ENCODE measurements around the gene AGPAT3.

The AGPAT3 gene

GRCh38 chr21:43827015-43827611, 37.9 kb upstream of the AGPAT3 start:
- TF ChIP-seq CTCF (IDR thresholded peaks at IDR 0.05), result no peak
- no peak for TF ChIP-seq ZFX (IDR thresholded peaks at IDR 0.05; ENCODE audit: borderline replicate concordance)
- H3K27ac ChIP-seq, result no peak overlapping the region

- no peak for TF ChIP-seq ZFX (IDR thresholded peaks at IDR 0.05; ENCODE audit: borderline replicate concordance)
- TF ChIP-seq CTCF (IDR thresholded peaks at IDR 0.05), result no peak
Measured at GRCh38 chr21:43829161-43829560, 35.9 kb upstream of the AGPAT3 start.

GRCh38 chr21:43829575-43830119, 35.4 kb upstream of the AGPAT3 start:
- H3K27ac ChIP-seq, result no peak overlapping the region
- no peak for TF ChIP-seq ZFX (IDR thresholded peaks at IDR 0.05; ENCODE audit: borderline replicate concordance)
- TF ChIP-seq CTCF (IDR thresholded peaks at IDR 0.05), result no peak; the same call in 1 of the 2 replicates

More at GRCh38 chr21:43829161-43829560, 35.9 kb upstream of the AGPAT3 start:
- no peak overlapping the region for H3K27ac ChIP-seq

- TF ChIP-seq CTCF (IDR thresholded peaks at IDR 0.05), result no peak
- TF ChIP-seq ZFX (IDR thresholded peaks at IDR 0.05; ENCODE audit: borderline replicate concordance), result no peak
- H3K27ac ChIP-seq, result no peak overlapping the region
Measured at GRCh38 chr21:43832158-43832550, 32.9 kb upstream of the AGPAT3 start.

- H3K27ac ChIP-seq, result no peak overlapping the region
- TF ChIP-seq ZFX (IDR thresholded peaks at IDR 0.05; ENCODE audit: borderline replicate concordance), result no peak
- TF ChIP-seq CTCF (IDR thresholded peaks at IDR 0.05), result no peak
Measured at GRCh38 chr21:43832648-43833047, 32.4 kb upstream of the AGPAT3 start.

GRCh38 chr21:43834146-43834905, 30.7 kb upstream of the AGPAT3 start:
- TF ChIP-seq CTCF (IDR thresholded peaks at IDR 0.05), result no peak
- no peak for TF ChIP-seq ZFX (IDR thresholded peaks at IDR 0.05; ENCODE audit: borderline replicate concordance)
- no peak overlapping the region for H3K27ac ChIP-seq

- no peak overlapping the region for H3K27ac ChIP-seq
- TF ChIP-seq ZFX (IDR thresholded peaks at IDR 0.05; ENCODE audit: borderline replicate concordance) (no peak), CTCF (IDR thresholded peaks at IDR 0.05) (no peak)
Measured at GRCh38 chr21:43835050-43835449, 30.0 kb upstream of the AGPAT3 start.
